NCI-H187 treated with DMSO at 0.1 percent for 48 hours (cell line): ENCODE data around the gene SAMMSON.

Experiments
- DNase-seq: peaks from one replicate; lab custom pipeline; 2025; lab: John Stamatoyannopoulos, UW

The SAMMSON gene

DNA sequence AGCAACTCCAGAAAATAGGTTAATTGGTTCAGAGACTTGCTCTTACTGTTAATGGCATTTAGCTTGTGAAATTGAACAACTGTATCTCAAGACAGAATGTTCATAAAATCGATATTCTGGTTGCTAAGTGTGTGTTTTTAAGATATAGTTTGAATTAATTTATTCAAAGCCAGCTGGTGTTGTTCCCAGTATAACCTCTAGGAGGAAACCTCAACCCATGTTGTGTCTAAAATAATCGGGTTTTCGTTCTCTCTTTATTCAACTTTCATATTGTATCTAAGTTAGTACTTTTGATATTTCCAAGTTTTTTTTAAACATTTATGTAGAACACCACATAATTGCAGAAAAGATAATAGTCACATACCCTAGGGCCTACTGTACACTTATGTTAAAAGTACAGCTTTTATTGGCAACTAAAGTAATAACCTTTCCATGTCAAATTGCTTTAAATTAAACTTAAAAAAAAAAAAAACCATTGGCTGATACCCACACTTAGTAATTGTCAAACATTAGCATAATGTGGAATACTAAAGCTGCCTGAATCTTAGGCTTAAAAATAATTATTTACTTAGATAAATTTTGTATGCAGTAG is 90.9 kb downstream of the SAMMSON start:
- no peak for DNase-seq

- DNase-seq = no peak
These were observed 94.7 kb downstream of the SAMMSON start for GRCh38 chr3:70094197-70094596.

DNA sequence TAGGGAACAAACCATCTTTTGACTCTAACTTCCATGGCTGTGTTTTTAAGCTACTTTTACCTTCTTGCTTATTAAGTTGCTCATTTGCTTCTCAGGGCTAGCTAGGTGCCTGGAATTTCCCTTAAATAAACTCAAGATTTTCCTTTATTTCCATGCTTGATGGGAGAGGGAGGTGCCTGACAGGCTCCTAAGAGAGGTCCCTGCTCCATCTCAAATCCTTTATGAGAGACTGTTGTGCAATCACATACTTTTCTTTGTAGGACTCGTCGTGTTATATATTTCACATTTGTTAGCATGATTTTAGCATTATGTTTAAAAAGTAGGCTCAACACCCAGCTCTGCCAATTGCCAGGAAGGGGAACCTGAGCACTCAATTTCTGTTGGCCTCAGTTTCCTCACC is 95.7 kb downstream of the SAMMSON start:
- no peak for DNase-seq

DNA sequence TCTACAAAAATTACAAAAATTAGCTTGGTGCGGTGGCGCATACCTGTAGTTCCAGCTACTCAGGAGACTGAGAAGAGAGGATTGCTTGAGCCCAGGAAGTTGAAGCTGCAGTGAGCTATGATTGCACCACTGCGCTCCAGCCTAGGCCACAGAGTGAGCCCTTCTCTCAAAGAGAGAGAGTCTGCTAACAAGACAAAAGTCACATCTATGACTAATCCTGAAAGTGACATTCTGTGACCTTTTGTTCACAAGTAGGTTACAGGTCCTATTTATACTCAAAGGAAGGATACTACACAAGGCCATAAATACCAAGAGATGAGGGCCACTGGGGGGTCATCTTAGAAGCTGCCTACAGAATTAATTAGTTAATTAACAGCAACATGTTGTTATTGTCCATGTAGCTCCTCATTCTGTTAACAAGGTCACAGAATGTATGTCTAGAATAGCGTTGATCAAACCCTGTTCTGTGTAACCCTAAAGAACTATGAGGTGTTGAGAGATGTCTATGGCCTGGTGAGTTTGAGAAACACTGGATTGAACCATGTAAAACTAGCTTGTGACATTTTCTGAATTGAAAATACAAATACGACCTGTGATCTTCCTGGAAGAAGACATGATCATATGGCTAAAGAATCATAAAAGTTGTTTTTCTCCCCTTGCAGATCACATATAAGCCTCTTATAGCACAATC is 97.0 kb downstream of the SAMMSON start:
- DNase-seq = no peak

GRCh38 chr3:70097084-70097483 is 97.6 kb downstream of the SAMMSON start:
- DNase-seq = no peak

- no peak for DNase-seq
These were observed 108.5 kb downstream of the SAMMSON start for GRCh38 chr3:70108072-70108471.

DNA sequence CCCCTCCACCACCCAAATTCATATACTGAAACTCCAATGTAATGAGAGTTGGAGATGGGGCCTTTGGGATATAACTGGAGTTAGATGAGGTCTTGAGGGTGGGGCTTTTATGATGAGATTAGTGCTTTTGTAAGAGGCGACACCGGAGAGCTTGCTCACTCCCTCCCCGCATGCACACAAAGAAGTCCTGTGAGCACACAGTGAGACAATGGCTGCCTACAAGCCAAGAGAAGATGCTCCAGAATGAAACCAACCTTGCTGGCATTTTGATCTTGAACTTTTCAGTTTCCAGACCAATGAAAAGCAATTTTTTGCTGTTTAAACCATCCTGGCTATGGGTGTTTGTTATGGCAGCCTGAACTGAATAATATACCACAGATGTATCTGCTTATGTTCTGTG is 109.0 kb downstream of the SAMMSON start:
- no peak for DNase-seq

GRCh38 chr3:70110066-70110465 is 110.5 kb downstream of the SAMMSON start:
- no peak for DNase-seq

- DNase-seq = no peak
These were observed 111.9 kb downstream of the SAMMSON start for GRCh38 chr3:70111411-70111810.

DNA sequence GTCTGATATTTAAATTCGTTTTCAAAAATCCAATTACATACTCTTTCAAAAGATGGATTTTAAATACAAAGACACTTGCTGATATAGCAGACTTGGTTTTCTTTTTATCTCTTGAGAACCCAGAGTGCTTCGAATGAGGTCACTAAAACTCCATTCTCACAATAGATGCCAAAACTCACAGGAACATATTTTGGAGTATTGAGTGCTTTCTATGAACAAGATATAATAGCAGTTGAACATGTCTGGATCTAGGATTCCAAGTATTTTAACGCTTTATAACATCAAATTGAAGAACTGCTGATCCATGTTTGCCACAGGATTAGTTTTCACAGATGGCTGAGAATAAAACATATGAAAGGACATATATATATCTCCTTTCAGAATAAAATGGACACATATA is 113.2 kb downstream of the SAMMSON start:
- no peak for DNase-seq

GRCh38 chr3:70114431-70114830 is 114.9 kb downstream of the SAMMSON start:
- no peak for DNase-seq

DNA sequence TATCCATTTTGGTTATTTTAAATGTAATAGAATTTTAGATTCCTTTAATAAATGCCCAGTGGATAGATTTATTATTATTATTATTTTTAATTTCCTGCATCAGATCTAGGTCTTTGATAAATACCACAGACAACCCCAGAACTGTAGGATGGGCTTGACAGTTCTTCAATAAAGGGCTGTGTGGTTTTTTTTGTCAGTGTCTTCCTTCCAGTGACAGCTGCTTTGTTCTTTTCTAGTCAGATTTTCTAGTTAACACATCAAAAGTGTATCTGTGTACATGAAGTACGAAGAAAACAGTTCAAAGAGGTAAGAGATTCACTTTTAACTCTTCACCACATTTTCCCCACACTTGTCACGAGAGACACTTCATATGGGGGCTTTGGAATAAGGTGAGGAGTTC is 120.3 kb downstream of the SAMMSON start:
- DNase-seq = no peak
